ENCODE data around the gene BCDIN3D. TPM values are rescaled to one million over a fixed set of nuclear protein-coding genes. Genes with fewer than 3 reads are reported as not detected.

The BCDIN3D gene
- 1 to 10 TPM; 2.3 to 5.2 (median 3.1) TPM for total RNA-seq

DNA sequence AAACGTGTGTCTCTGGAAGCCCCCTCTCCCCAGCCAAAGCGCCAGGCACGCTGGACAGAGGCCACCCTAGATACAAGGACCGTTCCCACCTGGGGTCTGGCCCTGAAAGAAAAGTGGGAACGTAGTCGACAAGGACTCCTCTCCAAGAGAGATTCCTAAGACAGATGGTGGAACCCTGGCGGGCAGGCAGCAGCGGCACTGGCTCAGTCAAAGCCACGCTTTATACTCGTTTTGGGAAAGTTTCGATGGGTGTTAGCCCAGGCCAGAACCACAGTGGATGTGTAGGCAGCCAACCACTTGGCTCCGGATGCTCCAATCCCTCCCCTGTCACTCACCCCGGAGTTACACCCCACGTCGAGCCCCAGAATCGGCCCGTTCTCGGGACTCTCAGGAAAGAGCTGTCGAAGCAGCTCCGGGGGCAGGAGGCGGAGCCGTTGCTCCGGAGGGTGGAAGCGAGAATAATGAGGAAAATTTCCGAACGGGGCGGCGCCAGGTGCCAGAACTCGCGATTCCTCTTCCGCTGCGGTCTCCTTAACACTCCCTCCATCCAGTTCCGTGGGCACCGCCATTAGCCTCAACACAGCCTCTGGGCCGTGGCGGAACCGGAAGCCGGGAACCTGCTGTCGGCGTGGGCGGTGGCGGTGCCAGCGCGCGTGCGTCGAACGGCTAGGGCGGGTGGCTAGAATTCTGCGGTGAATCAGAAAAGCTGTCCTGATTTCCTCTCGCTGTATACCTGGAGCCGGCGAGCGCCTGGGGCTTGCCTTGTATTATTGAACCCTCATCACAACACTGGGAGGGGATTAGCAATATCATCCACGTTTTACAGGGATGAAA is at the start of gene BCDIN3D:
Gene BCDIN3D (minus strand): TSS at position 588 of the 834 bp plus-strand sequence. CDS start 19 bp downstream, at position 569.
- Histone ChIP-seq H3K27ac (peak within 1 kb of the TSS; percentile 81 to 96 (median 88)), H3K4me3 (peak within 1 kb of the TSS; percentile 63 to 86 (median 70)), H3K27me3 (no peaks in the 10 kb centered on the region), H3K36me3 (no peaks in the 10 kb centered on the region), H3K9me3 (no peaks in the 10 kb centered on the region), H3K4me1 (peaks cover 0 to 13% (median 0%) of the 10 kb centered on the region in 4 donors)
- peak; percentile 69 to 88 for TF ChIP-seq POLR2A (IDR thresholded peaks at IDR 0.05)
- TF ChIP-seq, protein P1, sequence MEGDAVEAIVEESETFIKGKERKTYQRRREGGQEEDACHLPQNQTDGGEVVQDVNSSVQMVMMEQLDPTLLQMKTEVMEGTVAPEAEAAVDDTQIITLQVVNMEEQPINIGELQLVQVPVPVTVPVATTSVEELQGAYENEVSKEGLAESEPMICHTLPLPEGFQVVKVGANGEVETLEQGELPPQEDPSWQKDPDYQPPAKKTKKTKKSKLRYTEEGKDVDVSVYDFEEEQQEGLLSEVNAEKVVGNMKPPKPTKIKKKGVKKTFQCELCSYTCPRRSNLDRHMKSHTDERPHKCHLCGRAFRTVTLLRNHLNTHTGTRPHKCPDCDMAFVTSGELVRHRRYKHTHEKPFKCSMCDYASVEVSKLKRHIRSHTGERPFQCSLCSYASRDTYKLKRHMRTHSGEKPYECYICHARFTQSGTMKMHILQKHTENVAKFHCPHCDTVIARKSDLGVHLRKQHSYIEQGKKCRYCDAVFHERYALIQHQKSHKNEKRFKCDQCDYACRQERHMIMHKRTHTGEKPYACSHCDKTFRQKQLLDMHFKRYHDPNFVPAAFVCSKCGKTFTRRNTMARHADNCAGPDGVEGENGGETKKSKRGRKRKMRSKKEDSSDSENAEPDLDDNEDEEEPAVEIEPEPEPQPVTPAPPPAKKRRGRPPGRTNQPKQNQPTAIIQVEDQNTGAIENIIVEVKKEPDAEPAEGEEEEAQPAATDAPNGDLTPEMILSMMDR (IDR thresholded peaks at IDR 0.05) = no peak
- DNase-seq = peak; percentile 90 to 96 (median 94)

- no peak for DNase-seq
- Histone ChIP-seq H3K27me3 (no peaks in the 10 kb centered on the region), H3K36me3 (no peaks in the 10 kb centered on the region), H3K27ac (no peak overlapping the region), H3K9me3 (no peaks in the 10 kb centered on the region), H3K4me1 (no peaks in the 10 kb centered on the region), H3K4me3 (no peak overlapping the region)
- no peak for TF ChIP-seq POLR2A (IDR thresholded peaks at IDR 0.05)
- TF ChIP-seq, protein P1 (IDR thresholded peaks at IDR 0.05) = no peak
Observed at GRCh38 chr12:49892084-49892731, 49.3 kb upstream of the BCDIN3D start.

DNA sequence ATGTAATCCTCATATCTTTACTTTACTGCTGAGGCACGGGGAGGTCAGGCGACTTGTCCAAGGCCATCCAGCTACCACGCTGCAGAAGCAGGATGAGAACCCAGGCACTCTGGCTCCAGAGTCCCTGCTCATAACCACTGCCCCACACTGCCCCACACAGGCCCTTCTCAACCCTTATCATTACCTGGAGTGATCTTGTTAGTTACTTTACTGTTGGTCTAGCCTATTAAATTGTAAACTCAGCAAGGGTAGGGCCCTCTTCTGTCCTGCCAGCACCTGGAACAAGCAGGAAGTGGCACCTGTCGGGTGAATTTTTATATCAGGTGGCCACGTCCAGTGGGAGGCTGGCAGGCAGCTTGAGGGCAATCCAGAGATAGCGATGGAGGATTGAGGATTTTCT is 48.6 kb upstream of the BCDIN3D start:
- no peaks in the 10 kb centered on the region for H3K4me1 ChIP-seq
- no peaks in the 10 kb centered on the region for H3K27me3 ChIP-seq
- DNase-seq = no peak
- H3K36me3 ChIP-seq = no peaks in the 10 kb centered on the region
- no peak for TF ChIP-seq POLR2A (IDR thresholded peaks at IDR 0.05)
- TF ChIP-seq, protein P1 (IDR thresholded peaks at IDR 0.05) = no peak
- H3K9me3 ChIP-seq = no peaks in the 10 kb centered on the region
- H3K27ac ChIP-seq = no peak overlapping the region
- no peak overlapping the region for H3K4me3 ChIP-seq

DNA sequence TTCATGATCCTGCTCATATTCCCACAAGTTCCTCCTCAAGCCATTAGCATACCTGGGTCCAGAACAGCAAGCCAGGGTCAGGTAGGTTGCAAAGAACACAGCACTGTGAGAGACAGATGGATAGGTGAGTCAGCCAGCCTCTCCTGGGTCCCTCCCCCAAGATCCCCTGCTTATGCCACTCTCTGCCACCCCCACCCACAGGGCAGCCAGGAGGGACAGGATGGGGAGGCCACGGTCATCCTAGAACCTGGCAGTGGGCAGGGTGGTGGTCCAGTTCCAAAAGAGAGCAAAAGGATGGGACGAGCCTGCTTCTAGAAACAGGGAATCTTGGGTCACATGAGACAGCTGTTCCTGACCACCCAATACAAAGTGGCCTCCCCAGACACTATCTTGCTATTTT is 48.1 kb upstream of the BCDIN3D start:
- no peak for DNase-seq
- Histone ChIP-seq H3K27ac (no peak overlapping the region), H3K36me3 (no peaks in the 10 kb centered on the region), H3K9me3 (no peaks in the 10 kb centered on the region), H3K4me3 (no peak overlapping the region), H3K4me1 (no peaks in the 10 kb centered on the region), H3K27me3 (no peaks in the 10 kb centered on the region)
- no peak for TF ChIP-seq POLR2A (IDR thresholded peaks at IDR 0.05)
- TF ChIP-seq, protein P1 (IDR thresholded peaks at IDR 0.05) = no peak

GRCh38 chr12:49890096-49890461 is 47.2 kb upstream of the BCDIN3D start:
- H3K4me1 ChIP-seq = no peaks in the 10 kb centered on the region
- H3K36me3 ChIP-seq = no peaks in the 10 kb centered on the region
- no peak overlapping the region for H3K27ac ChIP-seq
- H3K4me3 ChIP-seq = no peak overlapping the region
- no peaks in the 10 kb centered on the region for H3K9me3 ChIP-seq
- TF ChIP-seq, protein P1 (IDR thresholded peaks at IDR 0.05) = no peak
- TF ChIP-seq POLR2A (IDR thresholded peaks at IDR 0.05) = no peak
- H3K27me3 ChIP-seq = no peaks in the 10 kb centered on the region
- DNase-seq = no peak

Measured in Peyer's patch (tissue), 4 donors.